Endodermal cell (in vitro differentiated cells): ENCODE results near the gene GET4. TPM values are rescaled to one million over a fixed set of nuclear protein-coding genes. Genes with fewer than 3 reads are reported as not detected.

Experiments
- DNase-seq: peaks from one replicate; pipeline ENCODE4 v3.0.0-alpha.2; 2017
- H3K27ac ChIP-seq: 2 replicates; pipeline ENCODE4 v1.5.1; 2013; ENCODE audit warnings: mild to moderate bottlenecking, low read depth, low read length, moderate library complexity
- H3K27me3 ChIP-seq: 2 replicates; pipeline ENCODE4 v1.6.1; 2013; ENCODE audit warnings: mild to moderate bottlenecking, low read length, moderate library complexity; ENCODE audit not compliant: insufficient read depth, control insufficient read depth, poor library complexity, severe bottlenecking
- H3K36me3 ChIP-seq: 2 replicates; pipeline ENCODE4 v1.7.0; 2013; ENCODE audit warnings: mild to moderate bottlenecking, low read length, moderate library complexity; ENCODE audit not compliant: control insufficient read depth, insufficient read depth
- H3K4me1 ChIP-seq: one replicate; pipeline ENCODE4 v1.7.0; 2013; ENCODE audit warnings: low read length; ENCODE audit not compliant: control insufficient read depth, insufficient read depth
- H3K4me3 ChIP-seq: 2 replicates; pipeline ENCODE4 v1.5.1; 2013; ENCODE audit warnings: mild to moderate bottlenecking, low read length, moderate library complexity
- H3K9ac ChIP-seq: 2 replicates; pipeline ENCODE4 v1.6.1; 2013; ENCODE audit warnings: mild to moderate bottlenecking, low read length, moderate library complexity; ENCODE audit not compliant: poor library complexity, severe bottlenecking; ENCODE audit errors: extremely low read depth
- H3K9me3 ChIP-seq: 2 replicates; pipeline ENCODE4 v1.6.1; 2013; ENCODE audit warnings: mild to moderate bottlenecking, low read length, moderate library complexity; ENCODE audit not compliant: control insufficient read depth
- H3K27ac Mint-ChIP-seq: 2 replicates; pipeline ENCODE4 v1.8.0; 2020; ENCODE audit warnings: mixed read lengths
- H3K27me3 Mint-ChIP-seq: 2 replicates; pipeline ENCODE4 v1.8.0; 2021; ENCODE audit warnings: mild to moderate bottlenecking, mixed read lengths; ENCODE audit not compliant: insufficient read depth
- H3K36me3 Mint-ChIP-seq: 2 replicates; pipeline ENCODE4 v1.8.0; 2020; ENCODE audit warnings: low read depth, mixed read lengths
- H3K4me1 Mint-ChIP-seq: 2 replicates; pipeline ENCODE4 v1.8.0; 2020; ENCODE audit warnings: mixed read lengths
- H3K4me3 Mint-ChIP-seq: 2 replicates; pipeline ENCODE4 v1.8.0; 2020; ENCODE audit warnings: mild to moderate bottlenecking, moderate library complexity, mixed read lengths
- H3K9me3 Mint-ChIP-seq: 2 replicates; pipeline ENCODE4 v1.8.0; 2020; ENCODE audit warnings: mild to moderate bottlenecking, mixed read lengths
- CTCF ChIP-seq: fragments of 200-600 bp; sonication (generic); conservative IDR thresholded peaks from 2 replicates; pipeline ENCODE4 v1.5.0; 2021; ENCODE audit warnings: antibody characterized with exemption, mild to moderate bottlenecking
- WGBS, 2 experiments: methylation state at CpG; one replicate each; pipeline versions ENCODE4 v1.1.5 to v1.1.7; 2013; ENCODE audit warnings: missing lambda C conversion rate in 2 of 2, mixed read lengths in 1 of 2; ENCODE audit not compliant: insufficient coverage in 1 of 2, insufficient read length in 1 of 2; 5-methylcytosine and 5-hydroxymethylcytosine counted together
- total RNA-seq, 2 donors: library from RNA; stranded (reverse); fragmentation: NEBNext Ultra II Directional in 1 of 2; extraction: Animal tissue kit (Norgen Biotek cat#: 25700) in 1 of 2; gene quantifications; 2 replicates in 1 of 2; 3 replicates in 1 of 2; pipeline ENCODE4 v1.2.1, GENCODE V29; 2021

GET4 gene
- total RNA-seq, 2 donors from 2014 or later = 73.3 to 84.3 TPM

- no peaks in the 10 kb centered on the region for H3K36me3 ChIP-seq
- H3K4me1 ChIP-seq = no peaks in the 10 kb centered on the region
- no peak overlapping the region for H3K4me3 ChIP-seq
- no peaks in the 10 kb centered on the region for H3K9me3 ChIP-seq
- H3K9ac ChIP-seq = no peak overlapping the region
- H3K27me3 ChIP-seq = peaks cover 15% of the 10 kb centered on the region
- Mint-ChIP-seq H3K27me3 (peaks cover 15% of the 10 kb centered on the region), H3K36me3 (no peaks in the 10 kb centered on the region), H3K9me3 (no peaks in the 10 kb centered on the region), H3K4me3 (no peak overlapping the region), H3K4me1 (no peaks in the 10 kb centered on the region), H3K27ac (no peak overlapping the region)
- no peak overlapping the region for H3K27ac ChIP-seq
- no peak for TF ChIP-seq CTCF
- 92 to 95% methylated on average over 23 to 41 of the region's 41 CpGs for WGBS, 2 experiments
- no peak for DNase-seq
Measured at GRCh38 chr7:911791-912480, 35.6 kb downstream of the GET4 start.

GRCh38 chr7:913736-914520, 37.6 kb downstream of the GET4 start:
- no peak overlapping the region for H3K27ac ChIP-seq
- H3K9me3 ChIP-seq = no peaks in the 10 kb centered on the region
- H3K27me3 ChIP-seq = peaks cover 8% of the 10 kb centered on the region
- 81 to 85% methylated on average over 10 to 31 of the region's 31 CpGs for WGBS, 2 experiments
- no peak overlapping the region for H3K4me3 ChIP-seq
- no peaks in the 10 kb centered on the region for H3K36me3 ChIP-seq
- H3K27ac Mint-ChIP-seq = no peak overlapping the region
- peaks cover 9% of the 10 kb centered on the region for H3K27me3 Mint-ChIP-seq
- DNase-seq = no peak
- no peaks in the 10 kb centered on the region for H3K9me3 Mint-ChIP-seq
- TF ChIP-seq CTCF = no peak
- H3K4me1 Mint-ChIP-seq = no peaks in the 10 kb centered on the region
- H3K36me3 Mint-ChIP-seq = no peaks in the 10 kb centered on the region
- H3K9ac ChIP-seq = no peak overlapping the region
- H3K4me1 ChIP-seq = no peaks in the 10 kb centered on the region
- H3K4me3 Mint-ChIP-seq = no peak overlapping the region

- Histone ChIP-seq H3K27me3 (peaks cover 4% of the 10 kb centered on the region), H3K27ac (no peak overlapping the region), H3K9me3 (no peaks in the 10 kb centered on the region), H3K9ac (no peak overlapping the region), H3K4me1 (no peaks in the 10 kb centered on the region), H3K36me3 (no peaks in the 10 kb centered on the region), H3K4me3 (no peak overlapping the region)
- Mint-ChIP-seq H3K36me3 (no peaks in the 10 kb centered on the region), H3K4me1 (no peaks in the 10 kb centered on the region), H3K9me3 (no peaks in the 10 kb centered on the region), H3K4me3 (no peak overlapping the region), H3K27ac (no peak overlapping the region), H3K27me3 (peaks cover 8% of the 10 kb centered on the region)
- no peak for DNase-seq
- no peak for TF ChIP-seq CTCF
- 90 to 91% methylated on average over 11 to 16 of the region's 16 CpGs for WGBS, 2 experiments
Measured at GRCh38 chr7:914521-915194, 38.3 kb downstream of the GET4 start.
